HG02885 (cell line): ENCODE data around the gene MT3.
"Not testable (repeated sequence)": the region's sequence is repeated elsewhere in the genome, so short reads cannot be mapped to it uniquely, and the experiment has no call there.

Experiments used
- ATAC-seq: cut with Tn5 transposase; IDR thresholded peaks from one replicate; pipeline ENCODE4 v1.9.1; 2021; ENCODE audit warnings: mild to moderate bottlenecking; ENCODE audit not compliant: unreplicated experiment, poor library complexity

Gene MT3

DNA sequence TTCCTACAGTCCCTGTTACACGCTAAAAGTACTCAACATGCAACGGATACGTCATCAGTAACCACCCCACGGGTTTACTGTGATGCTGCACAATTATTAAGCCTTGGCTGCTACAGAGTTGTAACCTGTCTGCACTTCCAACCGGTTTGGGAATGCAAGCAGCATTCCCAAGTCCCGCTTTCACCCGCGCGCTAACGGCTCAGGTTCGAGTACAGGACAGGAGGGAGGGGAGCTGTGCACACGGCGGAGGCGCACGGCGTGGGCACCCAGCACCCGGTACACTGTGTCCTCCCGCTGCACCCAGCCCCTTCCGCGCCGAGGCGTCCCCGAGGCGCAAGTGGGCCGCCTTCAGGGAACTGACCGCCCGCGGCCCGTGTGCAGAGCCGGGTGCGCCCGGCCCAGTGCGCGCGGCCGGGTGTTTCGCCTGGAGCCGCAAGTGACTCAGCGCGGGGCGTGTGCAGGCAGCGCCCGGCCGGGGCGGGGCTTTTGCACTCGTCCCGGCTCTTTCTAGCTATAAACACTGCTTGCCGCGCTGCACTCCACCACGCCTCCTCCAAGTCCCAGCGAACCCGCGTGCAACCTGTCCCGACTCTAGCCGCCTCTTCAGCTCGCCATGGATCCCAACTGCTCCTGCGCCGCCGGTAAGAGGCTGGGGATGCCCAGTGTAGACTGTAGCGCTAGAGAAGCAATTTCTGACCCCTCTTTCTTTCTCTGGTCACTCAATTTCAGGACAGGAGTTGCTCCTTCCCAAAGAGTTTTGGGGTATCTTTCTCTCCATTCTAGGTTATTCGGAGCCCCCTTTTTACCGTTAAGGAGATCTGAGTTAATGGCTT is 18.9 kb downstream of the MT3 start, which contains the start of gene MT2A:
TSS of gene MT2A (plus strand) at position 542 of the 833 bp plus-strand sequence. CDS start at position 614, 72 bp downstream.
- peak; percentile 92 for ATAC-seq

DNA sequence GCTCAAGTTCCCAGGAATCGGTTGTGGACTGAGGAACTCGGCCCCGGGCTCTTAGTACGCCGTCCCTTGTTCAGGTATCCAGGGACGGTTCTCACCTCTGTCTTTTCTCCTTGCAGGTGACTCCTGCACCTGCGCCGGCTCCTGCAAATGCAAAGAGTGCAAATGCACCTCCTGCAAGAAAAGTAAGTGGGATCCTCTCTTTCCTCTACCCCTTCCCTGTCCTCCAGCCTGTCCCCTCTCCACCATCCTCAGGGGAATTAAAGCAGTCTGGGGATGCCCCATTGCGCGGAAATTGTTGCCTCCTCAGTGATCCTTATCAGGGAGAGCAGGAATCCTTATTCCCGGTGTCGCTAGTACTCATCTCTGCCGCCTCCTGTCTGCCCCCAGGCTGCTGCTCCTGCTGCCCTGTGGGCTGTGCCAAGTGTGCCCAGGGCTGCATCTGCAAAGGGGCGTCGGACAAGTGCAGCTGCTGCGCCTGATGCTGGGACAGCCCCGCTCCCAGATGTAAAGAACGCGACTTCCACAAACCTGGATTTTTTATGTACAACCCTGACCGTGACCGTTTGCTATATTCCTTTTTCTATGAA is 19.6 kb downstream of the MT3 start:
- ATAC-seq = no peak

DNA sequence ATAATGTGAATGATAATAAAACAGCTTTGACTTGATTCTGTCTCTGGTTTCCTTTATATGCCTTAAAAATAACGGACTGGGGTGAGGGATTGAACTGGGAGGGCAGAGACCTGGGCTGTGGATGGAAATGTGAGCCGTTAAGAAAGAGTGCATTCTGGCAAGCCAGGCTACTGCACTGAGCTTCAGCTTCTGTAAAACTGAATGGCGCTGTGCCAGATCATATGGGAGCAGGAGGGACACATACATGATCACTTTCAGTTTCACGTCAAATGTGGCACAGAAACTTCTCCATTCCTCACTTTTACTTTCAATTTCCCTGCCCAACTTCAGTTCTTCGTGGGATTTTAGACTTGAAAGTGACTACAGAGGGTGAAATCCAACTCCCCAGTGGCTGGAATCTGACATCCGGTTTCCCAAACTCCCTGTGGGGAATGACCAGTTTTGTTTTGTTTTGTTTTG is 20.2 kb downstream of the MT3 start:
- peak; percentile 55 for ATAC-seq

DNA sequence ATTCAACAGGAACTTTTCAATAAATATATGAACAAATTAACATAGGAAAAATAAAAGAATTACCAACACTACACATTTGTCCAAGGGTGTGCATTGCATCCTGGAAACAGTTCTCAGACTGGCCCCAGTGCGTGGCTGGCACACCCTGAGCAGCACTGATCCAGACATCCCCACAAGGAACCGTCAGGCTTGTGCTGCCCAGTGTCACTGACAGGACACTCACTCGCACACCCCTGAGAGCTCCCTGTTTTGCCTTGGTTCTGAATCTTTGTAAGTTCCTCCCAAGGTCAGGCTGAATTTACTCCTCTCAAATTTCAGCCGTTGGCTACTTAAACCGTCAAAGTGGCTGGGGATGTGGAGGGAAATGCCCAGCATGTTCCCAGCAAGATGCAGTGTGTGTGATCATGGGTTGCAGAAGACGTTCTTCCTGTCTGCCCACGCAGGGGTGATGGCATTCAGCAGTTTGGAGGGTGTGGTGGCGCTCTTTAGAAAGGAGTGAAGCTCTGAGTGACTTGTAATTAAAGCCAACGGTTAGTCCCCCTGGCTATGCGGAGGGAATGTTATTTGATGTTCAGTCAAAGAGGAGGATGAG is 20.8 kb downstream of the MT3 start:
- no peak for ATAC-seq

DNA sequence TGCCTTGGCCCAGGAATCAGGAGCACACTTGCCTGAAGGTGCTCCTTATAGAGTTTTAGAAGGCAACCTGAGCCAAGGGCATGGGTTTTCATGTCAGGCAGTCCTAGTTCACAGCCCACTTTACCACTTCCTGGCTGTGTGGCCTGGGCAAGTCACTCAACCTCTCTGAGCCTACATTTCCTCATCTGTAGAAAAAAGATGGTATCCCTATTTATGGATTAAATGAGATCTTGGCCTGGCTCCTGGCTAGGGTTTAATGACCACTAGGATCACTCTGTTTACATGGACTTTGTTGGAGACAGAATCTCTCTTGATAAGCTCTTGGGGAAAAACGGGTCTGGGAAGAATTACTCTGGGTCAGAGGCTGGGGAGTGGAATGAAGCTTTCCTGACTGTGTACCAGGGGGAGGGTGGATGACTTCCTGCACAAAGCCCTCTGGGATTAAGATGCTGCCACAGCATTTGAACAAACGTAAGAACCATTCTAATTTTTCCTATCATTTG is 21.3 kb downstream of the MT3 start:
- no peak for ATAC-seq

DNA sequence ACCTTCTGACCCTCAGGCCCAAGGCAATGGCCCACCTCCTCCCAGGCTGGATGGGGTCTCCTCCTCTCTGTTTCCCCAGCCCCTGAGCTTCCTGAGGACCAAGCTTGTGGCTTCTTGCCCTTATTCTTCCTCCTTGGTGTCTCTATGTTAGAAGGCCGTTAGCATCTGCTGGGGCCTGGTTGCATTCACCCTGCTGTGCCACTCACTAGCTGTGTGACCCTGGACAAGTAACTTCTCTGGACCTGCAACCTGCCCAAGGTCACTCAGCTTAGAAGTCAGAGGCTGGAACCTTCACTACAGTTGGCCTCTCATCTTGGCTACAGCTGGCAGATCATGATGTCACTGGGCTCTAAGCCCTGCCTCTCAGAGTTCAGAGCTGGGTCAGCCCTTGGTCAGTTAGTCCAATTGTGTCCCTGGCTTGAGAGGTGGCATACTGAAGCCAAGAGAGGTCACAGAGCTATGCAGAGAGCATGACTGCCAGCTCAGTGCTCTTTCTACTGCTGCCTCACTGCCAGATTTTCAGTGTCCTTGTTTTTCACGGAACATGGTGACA is 22.0 kb downstream of the MT3 start:
- ATAC-seq = no peak

DNA sequence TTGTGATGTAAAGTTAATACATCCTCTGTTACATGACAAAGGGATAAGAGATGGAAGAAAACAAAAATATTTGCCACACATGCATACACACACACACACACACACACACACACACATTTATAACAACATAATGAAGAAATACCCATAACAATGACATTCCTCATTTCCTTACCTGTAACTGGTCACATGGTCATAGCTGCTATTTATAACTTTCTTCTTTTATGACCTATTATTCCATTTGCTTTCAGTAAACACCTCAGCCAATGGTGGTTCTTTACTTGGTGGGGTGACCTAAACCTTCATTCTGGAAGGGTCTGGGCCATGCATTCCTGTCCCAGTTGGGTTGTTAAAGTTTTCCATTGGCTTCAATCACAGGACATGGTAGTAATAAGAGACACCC is 24.4 kb downstream of the MT3 start:
- ATAC-seq = no peak

DNA sequence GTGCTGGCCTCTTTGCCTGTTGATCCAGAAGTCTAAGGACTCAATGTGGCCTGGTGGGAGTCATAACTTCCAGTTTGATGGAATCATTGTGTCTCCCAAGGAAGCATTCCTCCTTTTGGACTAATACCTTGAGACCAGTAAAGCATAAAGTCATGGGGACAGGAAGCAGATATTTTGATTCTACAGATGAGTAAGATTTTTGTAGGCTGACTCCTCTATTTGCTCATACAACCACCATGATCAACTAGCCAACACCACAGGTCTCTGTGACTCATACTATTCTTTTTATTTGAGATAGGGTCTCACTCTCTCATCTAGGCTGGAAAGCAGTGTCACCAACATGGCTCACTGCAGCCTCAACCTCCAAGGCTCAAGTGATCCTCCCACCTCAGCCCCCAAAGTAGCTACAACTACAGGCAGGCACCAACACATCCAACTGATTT is 25.2 kb downstream of the MT3 start:
- ATAC-seq = no peak

DNA sequence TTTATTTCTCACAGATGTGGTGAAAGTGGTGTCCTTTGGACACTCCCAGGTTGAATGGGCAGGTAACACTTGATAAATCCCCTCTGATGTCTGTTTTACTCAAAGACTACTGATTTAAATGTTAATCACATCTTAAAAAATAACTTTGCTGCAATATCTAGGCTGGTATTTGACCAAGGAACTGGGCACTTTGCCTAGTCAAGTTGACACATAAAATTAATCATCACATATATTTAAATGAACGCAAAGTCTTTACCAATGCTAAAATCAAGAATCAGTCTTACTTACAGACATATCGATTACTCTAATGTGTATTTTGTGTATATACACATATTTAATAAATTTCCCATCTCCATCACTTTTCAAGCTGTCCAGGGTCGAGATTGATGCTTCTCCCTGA is 26.0 kb downstream of the MT3 start:
- ATAC-seq = no peak

DNA sequence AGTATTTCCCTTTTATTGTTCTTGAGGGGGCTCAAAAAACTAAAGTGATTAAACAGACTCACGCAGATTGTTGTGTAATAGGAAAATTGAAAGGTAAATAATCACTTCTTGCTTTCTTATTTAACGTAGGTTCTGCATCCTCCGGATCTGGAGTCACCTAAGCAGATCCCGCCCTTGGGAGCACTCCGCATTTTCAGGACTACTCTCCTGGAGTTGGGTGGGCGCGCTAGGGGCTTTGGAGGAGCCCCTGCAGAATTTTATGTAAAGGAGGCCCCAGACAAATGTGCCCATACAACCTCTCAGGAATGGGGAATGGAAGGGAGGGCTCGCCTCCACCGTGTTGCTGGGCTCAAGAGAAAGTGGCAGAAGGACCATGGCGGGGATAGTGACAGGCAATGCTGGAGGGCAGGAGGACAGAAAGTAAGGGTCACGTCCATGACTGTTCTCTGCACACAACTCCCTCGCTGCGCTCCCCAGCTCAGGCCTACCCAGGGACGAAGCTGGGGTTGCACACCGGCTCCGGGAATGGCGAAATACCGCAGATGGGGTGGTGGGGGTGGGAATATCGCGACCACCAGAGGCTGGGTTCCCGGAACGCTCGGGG is 27.4 kb downstream of the MT3 start:
- no peak for ATAC-seq

DNA sequence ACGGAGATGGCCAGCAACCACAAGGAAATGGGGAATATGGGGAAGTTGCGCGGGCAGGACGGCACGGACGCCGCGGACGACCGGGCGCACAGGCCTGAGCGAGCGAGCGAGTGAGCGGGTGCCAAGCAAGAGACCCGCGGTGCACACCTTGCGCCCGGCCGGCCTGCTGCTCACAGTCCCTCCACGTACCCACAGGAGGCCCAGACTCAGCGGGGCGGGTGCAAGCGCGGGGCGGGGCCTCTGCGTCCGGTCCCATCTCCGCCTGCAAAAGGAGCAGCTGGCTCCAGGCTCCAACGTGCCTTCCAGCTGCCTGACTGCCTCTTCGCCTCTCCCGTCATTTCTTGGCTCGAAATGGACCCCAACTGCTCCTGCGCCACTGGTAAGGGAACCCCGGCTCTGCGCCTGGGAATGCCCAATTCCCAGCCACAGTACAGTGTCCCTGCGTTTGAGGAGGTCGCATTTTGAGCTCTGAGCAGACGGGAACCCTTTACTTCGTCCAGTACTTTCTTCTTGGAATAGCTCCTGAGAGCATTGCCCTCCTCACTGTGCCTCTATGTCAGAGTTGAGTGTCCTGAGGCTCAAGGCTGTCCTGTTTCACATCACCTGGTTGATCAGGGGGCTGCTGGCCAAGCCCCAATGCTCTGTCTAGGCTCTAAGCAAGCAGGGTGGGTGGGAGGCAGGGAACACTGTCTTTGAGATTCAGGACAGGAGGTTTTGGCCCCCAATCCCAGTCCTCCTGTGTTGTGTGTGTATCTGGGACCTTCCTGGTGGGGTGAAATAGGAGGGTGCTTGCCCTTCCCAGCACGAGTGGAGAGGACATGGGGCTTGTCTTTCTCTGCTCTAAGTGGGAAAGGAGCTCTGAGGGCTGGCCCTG is 28.1 kb downstream of the MT3 start:
- no peak for ATAC-seq

DNA sequence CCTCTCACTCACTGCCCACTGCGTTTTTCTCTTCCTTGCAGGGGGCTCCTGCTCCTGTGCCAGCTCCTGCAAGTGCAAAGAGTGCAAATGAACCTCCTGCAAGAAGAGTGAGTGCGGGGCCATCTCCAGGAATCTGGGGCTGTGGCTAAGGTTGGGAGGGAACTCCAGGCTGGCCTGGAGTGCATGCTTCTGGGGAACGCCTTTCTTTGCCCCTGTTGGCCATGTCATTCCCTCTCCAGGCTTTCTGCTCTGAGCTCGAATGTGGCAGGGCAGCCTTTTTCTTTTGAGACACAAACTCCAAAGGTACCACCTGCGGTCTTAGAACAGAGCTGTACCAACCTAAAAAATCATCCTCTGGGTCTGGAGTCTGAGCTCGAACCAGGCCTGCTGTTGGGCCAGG is 28.8 kb downstream of the MT3 start:
- no peak for ATAC-seq

DNA sequence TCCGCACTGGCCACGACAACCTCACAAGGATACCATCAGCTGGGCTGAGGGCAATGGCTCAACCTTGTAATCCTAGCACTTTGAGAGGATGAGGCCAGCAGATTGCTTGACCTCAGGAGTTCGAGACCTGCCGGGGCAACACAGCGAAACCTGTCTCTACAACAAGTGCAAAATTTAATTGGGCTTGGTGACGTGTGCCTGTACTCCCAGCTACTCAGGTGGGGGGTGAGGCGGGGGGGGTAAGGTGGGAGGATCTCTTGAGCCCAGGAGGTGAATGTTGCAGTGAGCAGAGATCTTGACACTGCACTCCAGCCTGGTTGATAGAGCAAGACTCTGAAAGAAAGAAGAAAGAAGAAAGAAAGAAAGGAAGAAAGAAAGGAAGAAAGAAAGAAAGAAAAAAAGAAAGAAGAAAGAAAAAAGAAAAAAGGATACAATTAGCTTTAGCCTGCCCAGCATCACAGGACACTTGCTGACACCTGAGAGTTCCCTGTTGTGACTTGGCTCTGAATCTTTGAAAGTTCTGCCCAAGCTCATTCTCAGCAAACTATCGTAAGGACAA is 31.1 kb downstream of the MT3 start:
- ATAC-seq = no peak

DNA sequence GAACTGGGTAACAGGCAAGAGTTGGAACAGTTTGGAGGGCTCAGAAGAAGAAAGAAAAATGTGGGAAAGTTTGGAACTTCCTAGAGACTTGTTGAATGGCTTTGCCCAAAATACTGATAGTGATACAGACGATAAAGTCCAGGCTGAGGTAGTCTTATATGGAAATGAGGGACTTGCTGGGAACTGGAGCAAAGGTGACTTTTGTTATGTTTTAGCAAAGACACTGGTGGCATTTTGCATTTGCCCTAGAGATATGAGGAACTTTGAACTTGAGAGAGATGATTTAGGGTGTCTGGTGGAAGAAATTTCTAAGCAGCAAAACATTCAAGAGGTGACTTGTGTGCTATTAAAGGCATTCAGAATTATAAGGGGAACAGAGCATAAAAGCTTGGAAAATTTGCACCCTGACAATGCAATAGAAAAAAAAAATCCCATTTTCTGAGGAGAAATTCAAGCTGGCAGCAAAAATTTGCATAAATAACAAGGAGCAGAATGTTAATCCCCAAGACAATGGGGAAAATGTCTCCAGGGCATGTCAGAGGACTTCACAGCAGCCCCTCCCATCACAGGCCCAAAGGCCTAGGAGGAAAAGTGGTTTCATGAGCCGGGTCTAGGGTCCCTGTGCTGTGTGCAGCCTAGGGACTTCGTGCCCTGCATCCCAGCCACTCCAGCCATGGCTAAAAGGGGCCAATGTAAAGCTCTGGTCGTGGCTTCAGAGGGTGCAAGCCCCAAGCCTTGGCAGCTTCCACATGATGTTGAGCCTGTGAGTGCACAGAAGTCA is 32.5 kb downstream of the MT3 start:
- ATAC-seq = not testable (repeated sequence)

DNA sequence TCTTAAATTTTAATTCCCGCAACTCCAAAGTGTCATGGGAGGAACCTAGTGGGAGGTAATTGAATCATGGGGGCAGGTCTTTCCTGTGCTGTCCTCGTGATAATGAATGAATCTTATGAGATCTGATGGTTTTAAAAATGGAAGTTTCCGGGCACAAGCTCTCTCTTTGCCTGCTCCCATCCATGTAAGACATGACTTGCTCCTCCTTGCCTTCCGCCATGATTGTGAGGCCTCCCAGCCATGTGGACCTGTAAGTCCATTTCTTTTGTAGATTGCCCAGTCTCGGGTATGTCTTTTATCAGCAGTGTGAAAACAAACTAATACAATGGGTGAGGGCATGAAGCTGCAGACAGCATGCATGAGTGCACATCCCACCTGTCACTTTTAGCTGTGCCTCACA is 33.9 kb downstream of the MT3 start:
- not testable (repeated sequence) for ATAC-seq

DNA sequence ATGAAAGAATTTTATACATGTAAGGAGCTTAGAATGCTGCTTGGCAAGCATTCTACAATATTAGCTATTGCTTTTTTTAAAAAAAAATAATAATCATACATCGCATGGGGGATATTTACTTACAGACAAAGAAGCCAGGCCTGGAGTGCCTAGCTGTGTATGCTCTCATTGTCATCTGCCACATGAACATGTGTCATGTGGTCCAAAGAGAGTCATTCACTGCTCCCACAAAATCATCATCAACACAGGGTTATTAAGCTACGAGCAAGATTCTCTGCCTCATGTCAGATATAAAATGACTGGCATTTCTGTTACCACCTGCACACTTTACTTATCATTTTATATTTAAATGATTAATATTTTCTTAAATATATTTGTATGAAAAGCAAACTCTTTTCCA is 34.3 kb downstream of the MT3 start:
- ATAC-seq = no peak

DNA sequence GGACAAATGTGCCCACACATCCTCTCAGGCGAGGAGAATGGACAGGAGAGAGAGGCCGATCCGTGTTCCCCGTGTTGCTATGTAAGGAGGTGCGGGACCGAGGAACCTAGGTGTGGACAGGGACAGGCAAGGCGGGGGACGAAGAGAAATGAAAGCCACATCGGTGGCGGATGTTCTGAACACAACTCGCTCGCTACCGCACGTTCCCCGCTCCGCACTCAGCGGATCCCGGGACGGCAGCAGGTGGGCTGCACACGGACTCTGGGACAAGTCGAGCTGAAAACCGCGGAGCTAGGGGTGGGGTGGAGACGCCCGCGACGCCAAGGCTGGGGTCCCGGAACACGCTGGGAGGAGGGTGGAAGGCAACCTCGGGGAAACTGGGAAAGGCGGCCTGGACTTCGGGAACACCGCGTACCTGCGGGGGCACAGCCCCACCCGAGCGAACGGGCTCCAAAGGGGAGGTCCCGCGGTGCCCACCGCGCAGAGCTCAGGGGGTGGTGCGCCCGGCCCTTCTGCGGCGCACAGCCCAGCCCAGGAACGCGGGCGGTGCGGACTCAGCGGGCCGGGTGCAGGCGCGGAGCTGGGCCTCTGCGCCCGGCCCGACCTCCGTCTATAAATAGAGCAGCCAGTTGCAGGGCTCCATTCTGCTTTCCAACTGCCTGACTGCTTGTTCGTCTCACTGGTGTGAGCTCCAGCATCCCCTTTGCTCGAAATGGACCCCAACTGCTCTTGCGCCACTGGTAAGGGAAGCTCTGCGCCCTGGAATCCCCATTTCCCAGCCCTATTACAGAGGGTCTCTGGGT is 36.0 kb downstream of the MT3 start, which contains the start of gene MT1E:
TSS of gene MT1E (plus strand) at position 642 of the 803 bp plus-strand sequence. CDS start at position 713, 71 bp downstream.
- no peak for ATAC-seq
